ENCODE data around the gene ENTHD1.

The ENTHD1 gene

DNA sequence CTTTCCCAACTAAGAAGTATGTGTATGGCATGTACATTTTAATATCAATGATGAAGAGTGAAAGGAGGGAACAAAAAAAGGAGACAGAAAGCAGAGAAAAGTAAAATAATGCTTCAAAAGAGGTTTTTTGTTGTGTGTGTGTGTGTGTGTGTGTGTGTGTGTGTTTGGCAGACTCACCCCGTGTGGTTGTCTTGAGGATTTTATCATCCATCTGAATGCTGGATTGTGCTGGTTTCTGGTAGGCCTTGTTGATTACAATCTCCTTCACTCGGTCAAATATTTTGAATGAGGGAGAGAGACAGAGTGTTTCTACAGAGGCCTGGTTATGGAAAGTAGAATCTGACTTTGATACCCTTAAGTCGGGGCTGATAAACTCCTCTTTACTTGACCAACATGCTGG, 128.5 kb downstream of the ENTHD1 start:
- Histone ChIP-seq H2AFZ (ENCODE audit: low read depth, low read length, severe bottlenecking) (no peak overlapping the region), H3K4me2 (ENCODE audit: low read depth, low read length, poor library complexity, severe bottlenecking) (no peak overlapping the region), H4K20me1 (ENCODE audit: low read depth, low read length) (no peaks in the 10 kb centered on the region), H3K9ac (ENCODE audit: low read length) (no peak overlapping the region), H3K36me3 (ENCODE audit: low read length) (no peaks in the 10 kb centered on the region), H3K4me3 (ENCODE audit: insufficient read depth, low read length, poor library complexity, severe bottlenecking) (no peak overlapping the region), H3K27ac (ENCODE audit: low read depth, low read length) (no peak overlapping the region), H3K9me3 (ENCODE audit: insufficient read depth, low read length) (no peaks in the 10 kb centered on the region), H3F3A (ENCODE audit: insufficient read depth) (no peaks in the 10 kb centered on the region), H3K79me2 (ENCODE audit: insufficient read depth, low read length) (no peaks in the 10 kb centered on the region), H3K9me2 (replicated peaks; ENCODE audit: insufficient read depth, low read length) (no peaks in the 10 kb centered on the region), H3K27me3 (ENCODE audit: low read length) (no peaks in the 10 kb centered on the region)
- TF ChIP-seq CTCF (IDR thresholded peaks at IDR 0.05; ENCODE audit: insufficient read depth, low read length, poor library complexity, severe bottlenecking) (no peak), EZH2phosphoT487 (conservative IDR thresholded peaks at IDR 0.05; ENCODE audit: low read length) (no peak)

GRCh38 chr22:39763276-39763675, 130.3 kb downstream of the ENTHD1 start:
- no peaks in the 10 kb centered on the region for H3K36me3 ChIP-seq (ENCODE audit: low read length)
- no peak overlapping the region for H3K4me3 ChIP-seq (ENCODE audit: insufficient read depth, low read length, poor library complexity, severe bottlenecking)
- H3K4me2 ChIP-seq (ENCODE audit: low read depth, low read length, poor library complexity, severe bottlenecking) = no peak overlapping the region
- H3K9ac ChIP-seq (ENCODE audit: low read length) = no peak overlapping the region
- no peaks in the 10 kb centered on the region for H3F3A ChIP-seq (ENCODE audit: insufficient read depth)
- H3K27ac ChIP-seq (ENCODE audit: low read depth, low read length) = no peak overlapping the region
- H4K20me1 ChIP-seq (ENCODE audit: low read depth, low read length) = no peaks in the 10 kb centered on the region
- no peaks in the 10 kb centered on the region for H3K9me3 ChIP-seq (ENCODE audit: insufficient read depth, low read length)
- TF ChIP-seq EZH2phosphoT487 (conservative IDR thresholded peaks at IDR 0.05; ENCODE audit: low read length) = no peak
- TF ChIP-seq CTCF (IDR thresholded peaks at IDR 0.05; ENCODE audit: insufficient read depth, low read length, poor library complexity, severe bottlenecking) = no peak
- no peaks in the 10 kb centered on the region; the same call in 1 of the 2 replicates for H3K27me3 ChIP-seq (ENCODE audit: low read length)
- H3K79me2 ChIP-seq (ENCODE audit: insufficient read depth, low read length) = no peaks in the 10 kb centered on the region
- H2AFZ ChIP-seq (ENCODE audit: low read depth, low read length, severe bottlenecking) = no peak overlapping the region
- H3K9me2 ChIP-seq (replicated peaks; ENCODE audit: insufficient read depth, low read length) = no peaks in the 10 kb centered on the region

DNA sequence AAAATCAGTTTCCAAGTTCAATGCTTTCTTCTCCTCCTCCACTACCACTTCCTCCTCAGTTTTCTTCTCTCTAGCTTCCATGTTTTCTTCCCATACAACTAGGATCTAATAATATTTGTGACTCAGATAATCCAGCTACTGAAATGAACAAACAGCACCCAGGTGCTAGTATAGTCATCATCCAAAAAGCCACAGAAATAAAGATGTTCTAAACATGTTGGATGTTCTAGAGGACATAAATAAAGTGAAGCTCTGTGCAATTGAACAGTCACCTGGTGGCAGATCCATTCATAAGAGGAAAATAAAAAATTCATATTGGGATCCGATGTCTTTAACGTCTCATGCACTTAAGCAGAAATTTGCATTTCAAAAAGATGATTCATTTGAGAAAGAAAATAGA, 142.8 kb downstream of the ENTHD1 start:
- Histone ChIP-seq H3K9me3 (ENCODE audit: insufficient read depth, low read length) (no peaks in the 10 kb centered on the region), H3K9ac (ENCODE audit: low read length) (no peak overlapping the region), H4K20me1 (ENCODE audit: low read depth, low read length) (no peaks in the 10 kb centered on the region), H3K36me3 (ENCODE audit: low read length) (no peaks in the 10 kb centered on the region), H3K4me3 (ENCODE audit: insufficient read depth, low read length, poor library complexity, severe bottlenecking) (no peak overlapping the region), H2AFZ (ENCODE audit: low read depth, low read length, severe bottlenecking) (no peak overlapping the region), H3K27me3 (ENCODE audit: low read length) (no peaks in the 10 kb centered on the region), H3F3A (ENCODE audit: insufficient read depth) (no peaks in the 10 kb centered on the region), H3K9me2 (replicated peaks; ENCODE audit: insufficient read depth, low read length) (no peaks in the 10 kb centered on the region), H3K79me2 (ENCODE audit: insufficient read depth, low read length) (no peaks in the 10 kb centered on the region), H3K27ac (ENCODE audit: low read depth, low read length) (no peak overlapping the region), H3K4me2 (ENCODE audit: low read depth, low read length, poor library complexity, severe bottlenecking) (no peak overlapping the region)
- TF ChIP-seq EZH2phosphoT487 (conservative IDR thresholded peaks at IDR 0.05; ENCODE audit: low read length) (no peak), CTCF (IDR thresholded peaks at IDR 0.05; ENCODE audit: insufficient read depth, low read length, poor library complexity, severe bottlenecking) (no peak)

Data from SU-DHL-6 (cell line).